Regular cardiac myocyte (primary cell): Measurements from ENCODE around the gene PHLDA1. TPM values are rescaled to one million over a fixed set of nuclear protein-coding genes. Genes with fewer than 3 reads are reported as not detected.

Experiments
- total RNA-seq: library from RNA; depleted of rRNA; stranded (reverse); fragments of >200 nt; gene quantifications from 2 replicates; pipeline ENCODE4 v1.2.3, GENCODE V29; 2014

PHLDA1 gene
- total RNA-seq: 78.9 and 101 TPM in 2 replicates

GRCh38 chr12:76031414-76032042, at the start of gene PHLDA1:
PHLDA1 (minus strand) TSS chr12:76031776.

Other genes with a start within 250 kb of the PHLDA1 start
- 311 and 375 TPM in 2 replicates for gene NAP1L1, start 52.9 kb upstream of the PHLDA1 start, total RNA-seq